GM18861 (cell line): ENCODE results near the gene SSBP3.
"Not testable (repeated sequence)": the region's sequence is repeated elsewhere in the genome, so short reads cannot be mapped to it uniquely, and the experiment has no call there.

ENCODE experiments used
- ATAC-seq: cut with Tn5 transposase; IDR thresholded peaks from one replicate; pipeline ENCODE4 v1.9.1; 2021; ENCODE audit not compliant: unreplicated experiment

The SSBP3 gene

DNA sequence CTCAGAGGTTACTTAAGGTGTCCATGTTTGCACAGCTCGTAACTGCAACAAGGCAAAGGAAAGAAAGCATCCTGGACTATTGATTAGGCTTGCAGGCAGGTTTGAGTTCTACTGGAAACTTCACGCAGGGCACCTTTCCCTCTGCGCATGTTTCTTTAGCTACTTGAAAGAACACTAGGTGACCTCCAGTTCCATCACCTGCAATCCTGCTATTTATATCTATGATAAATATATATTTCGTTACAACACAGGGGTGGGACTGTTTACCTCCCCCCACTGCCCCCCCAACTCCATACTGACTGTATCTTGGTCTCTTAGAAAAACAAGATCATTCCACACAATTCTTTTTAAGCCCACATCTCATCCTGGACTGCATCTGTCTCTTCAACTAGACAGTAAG is 12.1 kb downstream of the SSBP3 start:
- ATAC-seq, result no peak

DNA sequence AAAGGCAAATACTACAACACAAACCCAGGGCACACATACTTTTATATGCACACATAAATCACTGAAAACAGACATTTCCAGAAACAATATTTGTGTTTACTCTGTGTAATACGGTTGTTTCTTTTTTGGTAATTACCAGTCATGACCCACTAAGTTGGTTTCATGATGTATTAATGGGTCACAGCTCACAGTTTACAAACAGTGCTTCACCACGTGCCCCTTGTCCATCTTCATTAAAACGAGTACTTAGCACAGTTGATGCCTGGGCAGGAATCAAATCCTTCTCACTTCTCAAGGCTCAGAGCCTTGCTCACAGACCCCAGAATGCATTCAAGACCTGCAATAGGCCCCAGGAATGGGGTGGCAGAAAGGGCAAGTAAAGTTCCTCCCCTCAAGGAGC is 13.8 kb downstream of the SSBP3 start:
- ATAC-seq, result no peak

DNA sequence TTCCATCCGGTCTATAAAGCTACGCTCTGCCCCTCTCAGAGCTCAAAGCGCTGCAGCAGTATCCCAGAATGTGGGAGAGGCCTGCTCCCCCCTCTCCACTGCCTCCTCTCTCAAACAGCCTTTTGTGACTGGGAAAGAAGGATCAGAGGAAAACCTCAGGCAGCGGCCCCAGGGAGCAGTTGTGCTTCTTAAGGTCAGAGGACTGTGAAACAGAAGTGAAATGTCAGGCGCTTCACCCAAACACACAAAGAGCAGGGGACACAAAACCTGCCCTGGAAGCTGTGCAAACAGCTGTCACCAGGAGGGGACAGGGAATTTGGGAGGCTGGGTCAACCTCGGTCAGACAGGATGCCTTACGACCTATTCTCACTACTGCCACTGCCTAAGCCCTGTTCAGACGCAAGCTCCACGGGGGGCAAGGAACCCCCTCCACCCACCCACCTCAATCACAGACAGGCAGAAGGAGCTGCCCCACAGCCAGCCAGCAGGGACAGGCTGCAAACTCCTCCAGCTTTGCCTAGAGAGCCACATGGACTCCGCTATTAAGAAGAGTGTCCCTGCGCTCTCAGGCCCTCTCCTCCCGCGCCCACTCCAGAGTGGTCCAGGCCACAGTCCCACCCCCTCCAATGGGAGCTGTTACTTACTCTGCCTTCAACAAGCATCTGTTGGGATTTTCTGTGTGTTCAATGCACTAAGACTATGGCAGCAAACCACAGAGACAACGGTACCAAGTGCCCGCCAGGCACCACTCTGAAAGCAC is 14.6 kb downstream of the SSBP3 start:
- ATAC-seq, result no peak

DNA sequence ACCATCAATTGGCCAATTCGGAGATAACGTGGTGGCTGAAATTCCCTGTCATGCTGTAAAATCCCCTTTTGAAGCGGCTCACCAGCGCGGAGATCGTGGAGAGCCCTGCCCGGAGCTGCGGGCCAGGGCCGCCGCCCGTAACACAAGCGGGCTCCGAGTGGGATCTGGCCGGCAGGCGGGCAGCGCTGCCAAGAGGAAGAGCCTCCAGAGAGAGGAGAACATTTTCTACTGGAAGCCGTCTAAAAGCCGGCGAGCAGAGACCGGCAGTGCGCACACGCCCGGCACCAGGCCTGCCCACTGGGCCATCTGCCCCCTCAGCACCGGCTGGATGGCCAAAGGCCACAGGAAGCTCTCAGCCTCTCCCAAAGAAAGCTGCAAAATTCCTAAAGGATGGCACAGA is 15.5 kb downstream of the SSBP3 start:
- ATAC-seq, result no peak

DNA sequence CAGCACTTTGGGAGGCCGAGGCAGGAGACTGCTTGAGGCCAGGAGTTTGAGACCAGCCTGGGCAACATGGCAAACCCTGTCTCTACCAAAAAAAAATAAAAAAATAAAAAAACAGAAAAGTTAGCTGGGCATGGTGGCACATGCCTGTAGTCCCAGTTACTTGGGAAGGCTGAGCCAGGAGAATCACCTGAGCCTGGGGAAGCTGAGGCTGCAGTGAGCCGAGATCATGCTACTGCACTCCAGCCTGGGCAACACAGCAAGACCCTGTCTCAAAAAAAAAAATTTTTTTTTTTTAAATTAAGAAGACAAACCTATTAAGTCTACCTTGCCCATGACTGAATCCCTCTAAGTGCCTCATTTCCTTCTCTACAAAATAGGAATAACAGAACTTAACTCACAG is 16.6 kb downstream of the SSBP3 start:
- ATAC-seq, result not testable (repeated sequence)

DNA sequence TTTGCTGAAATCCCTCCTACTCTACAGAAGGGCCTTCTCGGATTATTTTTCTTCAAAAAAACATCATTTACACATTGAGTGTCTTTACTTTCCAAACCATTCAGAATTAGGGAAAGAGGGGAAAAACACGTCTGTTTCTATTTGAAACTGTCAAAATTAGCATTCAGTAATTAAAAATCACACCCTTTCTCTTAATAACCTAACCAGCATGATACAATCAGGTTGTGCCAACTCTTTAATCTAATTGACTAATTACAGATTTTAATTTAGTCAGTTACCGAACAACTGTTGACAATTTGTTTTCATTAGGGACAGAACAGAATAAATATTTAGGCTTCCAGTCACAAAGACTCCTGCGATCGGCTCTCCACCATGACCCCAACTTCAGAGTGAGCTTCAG is 18.8 kb downstream of the SSBP3 start:
- ATAC-seq, result no peak

DNA sequence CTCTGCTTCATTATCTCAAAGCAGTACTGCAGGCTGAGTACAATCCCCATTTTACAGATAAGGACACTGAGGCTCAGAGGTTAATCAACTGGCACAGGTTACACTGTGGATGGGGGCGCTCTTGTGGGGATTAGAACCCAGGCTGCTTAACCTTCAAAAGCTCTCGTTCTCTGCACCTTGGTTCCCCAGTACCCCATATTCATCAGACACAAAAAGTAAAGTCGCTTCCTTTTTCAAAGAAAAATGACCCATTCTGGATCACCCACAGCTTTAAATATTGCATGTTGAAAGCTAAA is 20.5 kb downstream of the SSBP3 start:
- ATAC-seq, result no peak

DNA sequence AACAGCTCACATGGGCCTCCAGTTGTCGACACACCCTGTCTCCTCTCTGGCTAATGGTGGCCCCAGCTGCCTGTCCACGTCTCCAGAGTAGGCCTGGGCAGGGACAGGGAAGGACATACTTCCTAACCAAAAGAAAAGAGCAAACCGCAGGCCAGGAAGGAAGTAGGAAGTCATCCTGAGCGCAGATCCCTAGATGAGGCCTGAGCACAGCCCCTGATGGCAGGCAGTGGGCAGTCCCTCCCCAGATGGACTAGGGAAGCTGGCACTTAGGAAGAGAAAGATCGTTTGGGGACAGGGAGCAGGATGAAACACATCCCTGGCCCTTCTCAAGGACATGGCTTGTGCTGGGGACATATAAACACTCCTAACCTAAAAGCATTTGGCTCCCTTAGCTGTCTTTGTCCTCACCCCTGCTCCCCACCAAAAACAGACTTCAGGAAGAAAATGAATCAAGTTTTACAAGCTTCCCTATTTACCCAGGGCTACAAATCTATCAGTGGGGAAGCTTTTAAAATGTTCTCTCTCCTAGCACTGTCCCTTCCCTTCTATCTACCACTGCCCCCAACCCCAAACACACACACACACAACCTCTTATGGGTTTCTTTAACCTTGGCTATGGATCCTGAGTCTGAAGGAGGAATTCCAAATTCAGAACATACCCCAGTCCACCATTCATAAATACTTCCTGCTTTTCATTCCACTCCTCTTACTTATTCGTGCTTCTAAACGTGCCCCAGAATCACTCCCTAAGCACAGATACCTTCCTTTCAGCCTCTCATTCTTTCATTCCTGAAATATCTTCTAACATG is 21.1 kb downstream of the SSBP3 start:
- no peak for ATAC-seq

DNA sequence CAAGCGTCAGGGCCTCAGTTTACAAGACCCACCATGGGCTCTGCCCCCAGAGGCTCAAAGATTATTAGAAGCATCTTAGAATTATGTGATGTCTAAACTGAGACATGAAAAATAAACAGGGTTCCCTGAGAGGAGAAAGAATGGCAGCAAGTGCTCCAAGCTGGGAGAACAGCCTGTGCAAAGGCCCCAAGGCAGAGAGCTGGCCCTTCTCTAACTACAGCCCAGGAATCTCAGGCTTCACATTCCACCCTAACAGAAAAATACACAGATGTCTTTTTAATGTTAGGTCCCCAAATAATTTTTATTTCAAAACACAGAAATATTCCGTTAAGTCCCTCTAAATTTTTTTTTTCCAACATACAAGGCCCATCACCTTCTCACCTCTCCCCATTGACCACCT is 21.7 kb downstream of the SSBP3 start:
- no peak for ATAC-seq

DNA sequence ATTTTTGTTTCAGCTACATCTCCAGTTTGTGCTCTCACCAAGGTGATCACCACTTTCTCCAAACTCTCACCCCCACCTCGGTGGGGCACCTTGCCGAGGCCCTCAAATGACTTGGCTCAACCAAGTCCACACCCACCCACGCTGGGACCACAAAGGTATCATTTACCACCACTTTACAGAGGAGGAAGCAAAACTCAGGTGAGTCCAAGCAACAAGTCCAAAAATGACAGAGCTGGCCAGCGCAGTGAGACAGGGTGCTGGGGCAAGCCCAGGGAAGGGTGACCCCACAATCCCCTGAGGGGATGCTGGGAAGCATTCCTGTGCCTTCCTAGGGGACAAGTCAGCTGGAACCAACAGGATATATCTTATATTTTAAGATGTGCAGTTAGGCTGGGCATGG is 24.7 kb downstream of the SSBP3 start:
- ATAC-seq, result no peak

DNA sequence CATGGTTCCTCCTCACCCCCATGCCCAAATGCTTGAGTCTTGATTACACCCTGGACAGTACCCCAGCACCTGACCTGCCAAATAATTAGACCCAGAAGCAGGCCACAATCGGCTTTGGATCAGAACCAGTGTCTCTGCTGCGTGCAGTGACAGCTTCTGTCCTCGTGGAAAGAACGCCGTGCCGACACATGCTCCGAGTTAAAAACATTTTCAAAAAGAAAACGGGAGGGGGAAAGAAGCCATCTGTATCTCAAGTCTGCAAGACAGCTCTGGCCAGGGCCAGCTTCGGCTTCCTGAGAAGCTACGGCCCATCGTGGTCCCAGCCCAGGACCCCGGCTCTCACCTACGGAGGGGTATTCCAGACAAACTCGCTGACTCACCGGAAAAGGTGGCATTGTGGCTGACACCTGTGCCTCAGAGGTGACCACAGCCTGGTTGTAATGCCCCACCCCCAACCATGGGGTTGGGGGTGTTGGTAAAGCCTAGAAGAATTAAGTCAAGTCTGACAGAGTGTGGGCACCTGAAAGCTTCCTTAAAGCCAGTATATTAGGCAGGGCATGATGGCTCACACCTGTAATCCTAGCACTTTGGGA is 25.8 kb downstream of the SSBP3 start:
- no peak for ATAC-seq

DNA sequence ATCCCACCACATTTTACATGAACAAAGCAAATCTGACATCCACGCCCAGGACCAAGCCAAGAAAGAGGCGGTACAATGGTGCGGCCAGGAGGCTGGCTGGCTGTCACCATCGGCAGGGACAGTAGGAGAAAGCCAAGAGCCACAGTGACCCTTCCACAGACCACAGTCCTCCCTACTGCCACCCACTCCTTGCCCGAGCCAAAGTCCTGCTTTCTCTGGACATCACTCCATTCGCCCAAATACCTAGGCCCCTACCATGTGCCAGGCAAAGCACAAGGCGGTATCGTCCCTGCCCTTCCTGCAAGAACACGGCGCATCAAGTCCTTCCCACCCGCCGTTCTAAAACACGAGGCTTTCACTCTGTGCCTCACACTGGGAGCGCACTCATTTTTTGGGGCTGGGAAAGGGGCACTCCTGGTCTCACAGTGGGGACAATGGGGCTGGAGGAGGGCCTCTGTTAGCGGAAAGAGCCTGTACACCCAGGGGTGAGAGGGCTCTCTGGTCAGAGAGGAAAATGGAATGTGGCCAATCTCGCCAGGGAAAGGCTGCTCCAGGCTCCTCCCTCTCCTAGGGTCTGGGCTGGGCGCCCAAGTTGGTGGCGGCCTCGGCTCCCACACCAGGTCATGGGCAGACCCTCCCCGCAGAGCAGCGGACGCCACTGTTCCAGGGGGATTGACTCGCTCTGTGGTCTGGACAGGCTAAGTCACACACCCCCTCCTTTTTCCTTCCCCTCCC is 26.5 kb downstream of the SSBP3 start:
- no peak for ATAC-seq

DNA sequence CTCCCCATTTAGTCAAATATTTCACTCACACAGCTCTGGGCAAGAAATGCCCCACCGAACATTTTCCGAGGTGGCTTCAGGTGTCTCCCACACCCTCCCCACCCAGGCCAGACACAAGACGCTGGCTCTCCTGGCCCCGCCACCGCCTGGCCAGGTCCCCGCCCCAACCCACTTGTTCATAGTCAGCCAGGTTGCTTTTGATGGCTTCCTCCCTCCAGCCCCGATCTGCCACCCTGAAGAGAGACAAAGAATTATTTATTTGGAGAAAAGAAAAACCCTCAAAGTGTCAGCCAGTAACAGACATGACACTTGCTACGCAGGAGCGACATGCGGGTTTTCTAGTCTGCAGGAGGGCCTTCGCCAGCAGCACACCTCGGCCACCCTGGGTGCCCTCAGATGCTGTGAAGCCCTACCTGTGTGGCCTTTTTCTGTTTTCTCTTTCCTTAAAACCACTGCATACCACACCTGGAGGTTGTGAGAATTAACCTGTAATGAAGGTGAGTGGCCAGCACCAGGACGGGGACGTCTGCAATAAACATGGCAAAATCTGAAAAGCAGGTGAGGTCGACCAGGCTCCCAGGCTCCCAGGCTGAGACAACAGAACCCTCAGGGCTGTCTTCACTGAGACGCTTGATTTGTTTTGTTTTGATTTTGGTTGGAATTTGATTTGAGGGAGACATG is 27.2 kb downstream of the SSBP3 start:
- ATAC-seq, result no peak

DNA sequence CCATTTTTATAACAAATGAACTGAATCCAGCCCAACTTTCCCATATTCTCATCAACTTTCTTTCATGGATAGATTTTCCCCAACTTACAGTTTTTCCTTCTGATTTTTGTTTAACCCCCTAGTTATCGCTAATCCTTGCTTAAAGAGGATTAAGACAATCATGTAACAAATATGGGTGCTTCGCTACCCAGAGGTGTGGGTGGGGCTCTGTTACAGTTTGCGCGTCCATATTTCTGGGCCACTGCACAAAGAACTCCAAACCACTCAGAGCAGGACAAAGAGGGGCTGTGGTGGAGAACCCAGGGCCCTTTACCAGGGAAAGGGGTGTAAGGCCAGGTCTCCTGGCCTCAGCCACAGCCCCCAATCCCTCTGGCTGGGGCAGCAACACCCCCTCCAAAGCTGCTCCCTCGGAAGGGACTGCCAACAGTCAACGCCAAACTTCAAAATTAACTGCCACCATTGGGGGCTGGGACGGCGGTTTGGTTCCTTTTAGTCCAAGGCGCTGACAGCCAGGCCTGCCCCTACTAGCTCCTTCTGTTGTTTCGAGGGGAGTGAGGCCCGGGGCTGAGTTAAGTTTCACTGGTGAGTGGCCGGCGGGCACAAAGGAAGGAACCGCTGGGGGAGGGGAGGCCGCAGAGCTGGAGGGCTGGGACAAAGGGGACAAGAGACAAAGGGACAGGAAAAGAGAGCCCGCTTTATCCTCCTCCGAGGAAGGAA is 27.9 kb downstream of the SSBP3 start:
- ATAC-seq, result no peak

DNA sequence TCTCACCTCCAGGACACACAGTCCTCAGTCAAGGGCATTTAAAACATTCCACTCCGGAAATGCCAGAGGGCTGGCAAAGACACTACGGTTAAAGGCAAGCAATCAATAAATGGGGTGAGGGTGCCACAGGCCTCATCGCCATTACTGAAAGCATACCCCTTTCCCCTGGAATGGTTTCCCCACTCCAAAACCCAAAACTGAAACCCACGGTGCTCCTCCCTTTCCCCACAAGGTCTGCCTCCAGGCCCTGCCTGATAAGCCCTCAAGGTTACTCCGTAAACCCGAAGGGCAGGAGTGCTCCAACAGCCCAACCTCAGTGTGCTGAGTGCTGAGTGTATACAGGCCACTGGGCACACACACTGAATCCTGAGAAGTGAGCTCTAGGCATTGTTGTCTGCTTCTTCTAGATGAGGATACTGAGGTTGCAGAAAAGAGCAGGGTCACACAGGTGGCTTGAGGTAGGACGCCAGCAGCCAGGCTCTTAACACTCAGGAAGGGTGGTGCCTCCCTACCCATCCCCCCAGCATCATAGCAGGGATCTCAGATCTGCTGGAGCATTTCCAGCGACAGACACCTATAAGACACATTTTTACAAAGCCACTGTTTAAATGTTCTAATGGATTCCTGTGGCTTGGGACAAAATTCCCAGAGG is 29.0 kb downstream of the SSBP3 start:
- no peak for ATAC-seq

DNA sequence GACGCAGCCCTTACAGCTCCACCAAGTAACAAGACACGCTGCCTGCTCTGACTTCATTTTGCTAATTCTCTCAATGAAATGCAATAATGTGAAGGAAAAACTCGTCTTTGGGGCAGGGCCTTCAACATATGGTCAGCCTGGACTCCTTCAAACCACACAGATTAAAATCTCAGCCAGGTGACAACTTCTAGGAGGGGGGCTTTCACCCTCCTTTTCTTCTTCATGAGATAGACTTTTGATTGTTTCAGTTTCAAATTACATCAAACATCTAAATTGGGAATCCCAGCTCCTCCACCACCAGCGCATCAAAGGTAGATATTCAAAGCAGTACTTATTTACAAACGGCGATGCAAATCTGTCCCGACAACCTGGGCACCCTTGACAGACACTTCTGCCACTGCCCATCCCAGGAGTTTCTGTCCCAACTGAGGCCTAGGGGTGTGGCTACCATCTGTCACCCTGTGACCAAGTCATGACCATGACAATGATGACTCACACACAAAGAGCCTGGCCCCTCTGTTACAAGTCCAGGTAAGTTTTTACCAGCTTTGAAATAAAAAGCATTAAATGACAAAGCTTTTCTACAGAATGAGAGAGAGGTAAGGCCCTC is 29.7 kb downstream of the SSBP3 start:
- peak; percentile 36 for ATAC-seq

DNA sequence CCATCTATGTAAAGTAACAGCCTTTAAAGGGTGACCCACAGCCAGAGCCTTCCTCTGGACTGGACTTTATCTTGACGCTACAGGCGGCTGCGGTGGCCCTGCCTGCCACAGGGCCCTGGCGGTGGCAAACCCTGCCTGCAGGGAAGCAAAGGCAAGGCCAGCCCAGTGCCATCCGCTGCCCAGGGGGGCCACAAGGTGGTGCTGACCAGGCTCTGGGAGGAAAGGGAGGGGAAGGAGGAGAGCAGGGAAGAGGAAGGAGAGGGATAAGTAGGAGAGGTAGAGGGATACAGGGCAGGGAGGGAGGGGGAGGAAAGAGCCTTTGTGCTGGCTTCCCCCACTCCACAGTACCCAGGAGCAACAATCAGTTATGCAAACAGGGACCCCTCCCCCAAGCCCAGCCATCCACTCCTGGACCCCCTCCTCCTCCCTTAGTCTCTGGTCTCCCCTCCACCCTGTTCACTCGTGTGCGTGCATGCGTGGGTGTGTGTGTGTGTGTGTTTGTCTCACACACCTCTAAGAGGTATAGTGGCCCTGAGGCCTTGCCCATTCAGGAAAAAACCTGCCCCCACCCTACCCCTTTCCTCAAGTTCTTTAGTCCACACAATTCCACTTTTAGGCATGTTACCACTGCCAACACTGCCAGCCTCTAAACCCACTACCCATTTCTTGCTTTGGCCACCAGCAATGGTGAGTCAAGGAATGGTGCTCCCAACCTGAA is 30.3 kb downstream of the SSBP3 start:
- no peak for ATAC-seq

DNA sequence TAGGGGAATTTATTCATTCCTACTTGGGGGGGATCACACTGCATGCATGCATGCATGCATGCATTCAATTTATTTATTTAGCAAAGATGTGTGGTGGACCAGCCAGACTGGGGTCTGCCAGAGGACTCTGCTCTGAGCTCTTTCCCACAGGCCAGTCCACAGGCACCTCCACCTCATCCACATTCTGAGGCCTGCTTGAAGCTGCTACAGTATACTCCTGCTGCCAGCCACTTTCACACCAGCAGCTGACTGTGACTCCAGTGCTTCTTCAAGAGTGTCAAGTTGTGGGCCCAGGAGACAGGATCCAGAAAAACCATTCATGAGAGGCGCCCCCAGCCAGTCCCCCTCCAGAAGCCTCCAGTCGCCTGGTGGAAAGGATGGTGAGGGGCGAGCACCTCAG is 30.9 kb downstream of the SSBP3 start:
- no peak for ATAC-seq

DNA sequence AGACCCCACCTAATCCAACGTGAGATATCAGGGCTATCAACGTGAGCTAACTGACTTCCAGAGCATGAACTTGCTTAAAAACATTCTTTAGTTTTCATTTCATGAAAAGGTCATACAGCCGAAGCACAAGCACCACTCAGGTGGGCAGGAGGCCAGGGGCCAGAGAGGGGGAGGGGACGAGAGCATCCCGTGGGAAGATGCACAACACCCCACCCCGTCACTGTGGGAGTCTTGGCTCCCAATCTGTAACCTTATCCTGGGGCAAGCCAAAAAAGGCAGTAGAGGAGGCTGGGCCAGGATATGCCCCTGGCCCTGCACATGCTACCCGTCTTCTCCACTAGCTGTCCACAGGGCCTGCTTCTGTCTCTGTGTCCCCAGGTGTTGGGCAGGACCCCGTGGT is 31.4 kb downstream of the SSBP3 start:
- no peak for ATAC-seq
